Mucosa of descending colon (tissue), 3 donors: ENCODE data around the gene HS3ST3B1. TPM values are rescaled to one million over a fixed set of nuclear protein-coding genes. Genes with fewer than 3 reads are reported as not detected.

Experiments used
- ATAC-seq: fragments of 200-7000 bp; cut with Tn5 transposase; one replicate; pipeline ENCODE4 v1.9.1; 2020; ENCODE audit warnings: mild to moderate bottlenecking, moderate library complexity
- DNase-seq, 3 donors: peaks; one replicate each; pipeline ENCODE4 v3.0.0-alpha.2; 2020
- H3K36me3 ChIP-seq: fragments of 200-600 bp; one replicate; pipeline ENCODE4 v1.8.0; 2021; ENCODE audit warnings: low read depth, mild to moderate bottlenecking
- H3K4me1 ChIP-seq: fragments of 200-600 bp; one replicate; pipeline ENCODE4 v1.8.0; 2021; ENCODE audit warnings: low read depth, mild to moderate bottlenecking
- H3K4me3 ChIP-seq: fragments of 200-600 bp; one replicate; pipeline ENCODE4 v1.8.0; 2021; ENCODE audit warnings: mild to moderate bottlenecking
- H3K9me3 ChIP-seq: fragments of 200-600 bp; one replicate; pipeline ENCODE4 v1.8.0; 2021; ENCODE audit warnings: mild to moderate bottlenecking
- CTCF ChIP-seq: fragments of 200-600 bp; IDR thresholded peaks from one replicate; pipeline ENCODE4 v1.8.0; 2022; ENCODE audit warnings: antibody characterized with exemption, mild to moderate bottlenecking
- intact Hi-C, 2 donors: fragments of 100-400 bp; cut with DNase I in 1 of 2; cut with micrococcal nuclease in 1 of 2; formaldehyde crosslinking; loops; one replicate each; pipeline versions ENCODE4 v1.11.0 to v1.11.1; 2022; cut with DNase I, micrococcal nuclease
- total RNA-seq, 3 donors: library from RNA; stranded (reverse); fragmentation: NEBNext Ultra II Directional in 2 of 3; extraction: Animal tissue kit (Norgen Biotek cat#: 25700) in 2 of 3; gene quantifications; one replicate each; pipeline versions ENCODE4 v1.2.1 to v1.2.4, GENCODE V29; 2021 to 2023
- donor health status: DM: no; HTN: no; CAD: no; lungs with moderate emphysema.
- donor health status: DM: no; HTN: no; CAD: no.
- donor health status: DM: no; HTN: yes; CAD: no.

Gene HS3ST3B1
- total RNA-seq, 3 donors from 2014 or later, result 1.4 to 1.6 (median 1.5) TPM

GRCh38 chr17:14301279-14302090 is 604 bp downstream of the HS3ST3B1 start:
- DNase-seq, result no peak
- peak overlapping the region; percentile 30 for H3K4me3 ChIP-seq
- no peaks in the 10 kb centered on the region for H3K9me3 ChIP-seq
- peak; percentile 6 for TF ChIP-seq CTCF
- ATAC-seq, result peak; percentile 31
- H3K36me3 ChIP-seq, result no peaks in the 10 kb centered on the region
- H3K4me1 ChIP-seq, result peaks cover 52% of the 10 kb centered on the region
- intact Hi-C loops, result loop anchor here (5.0 to 10.0 kb wide), 2 partner anchors 704 to 967 kb away; no protein-coding TSS in a partner anchor

- Histone ChIP-seq H3K36me3 (no peaks in the 10 kb centered on the region), H3K4me3 (peak overlapping the region; percentile 30), H3K4me1 (peaks cover 50% of the 10 kb centered on the region), H3K9me3 (no peaks in the 10 kb centered on the region)
- ATAC-seq (peak; percentile 13), DNase-seq (peak; percentile 31 to 75 (median 50))
- intact Hi-C loops, result loop anchor here (5.0 to 10.0 kb wide), 2 partner anchors 705 to 967 kb away; no protein-coding TSS in a partner anchor
- no peak for TF ChIP-seq CTCF
Measured at GRCh38 chr17:14302091-14302430, 1.2 kb downstream of the HS3ST3B1 start.

GRCh38 chr17:14302431-14303099 is 1.7 kb downstream of the HS3ST3B1 start:
- Histone ChIP-seq H3K36me3 (no peaks in the 10 kb centered on the region), H3K9me3 (no peaks in the 10 kb centered on the region), H3K4me3 (peak overlapping the region; percentile 30), H3K4me1 (peaks cover 45% of the 10 kb centered on the region)
- DNase-seq (peak; percentile 85 to 91 (median 90)), ATAC-seq (peak; percentile 74)
- TF ChIP-seq CTCF, result peak; percentile 93
- intact Hi-C loops, result loop anchor here (5.0 to 10.0 kb wide), 2 partner anchors 705 to 968 kb away; no protein-coding TSS in a partner anchor

GRCh38 chr17:14303343-14304221 is 2.7 kb downstream of the HS3ST3B1 start:
- no peak for TF ChIP-seq CTCF
- intact Hi-C loops, result loop anchor here (5.0 to 10.0 kb wide), 2 partner anchors 706 to 969 kb away; no protein-coding TSS in a partner anchor
- no peak for ATAC-seq
- no peak for DNase-seq
- Histone ChIP-seq H3K9me3 (no peaks in the 10 kb centered on the region), H3K4me1 (peaks cover 42% of the 10 kb centered on the region), H3K4me3 (no peak overlapping the region), H3K36me3 (no peaks in the 10 kb centered on the region)

- intact Hi-C loops, result loop anchor here (5.0 to 10.0 kb wide), 2 partner anchors 707 to 969 kb away; no protein-coding TSS in a partner anchor
- ATAC-seq (no peak), DNase-seq (no peak)
- Histone ChIP-seq H3K9me3 (no peaks in the 10 kb centered on the region), H3K4me1 (peaks cover 41% of the 10 kb centered on the region), H3K4me3 (no peak overlapping the region), H3K36me3 (no peaks in the 10 kb centered on the region)
- TF ChIP-seq CTCF, result no peak
Measured at GRCh38 chr17:14304222-14304772, 3.4 kb downstream of the HS3ST3B1 start.
